ENCODE results near the gene HAGH.
A peak's percentile ranks its signal among the peaks of the same experiment; 100 is the strongest.

Gene HAGH

GRCh38 chr16:1830213-1830612 lies 3.6 kb upstream of the HAGH start:
- H3K79me2 ChIP-seq (ENCODE audit: insufficient read depth, low read depth) = peaks cover 16% of the 10 kb centered on the region; the same call in 1 of the 2 replicates
- no peak for TF ChIP-seq CTCF (conservative IDR thresholded peaks at IDR 0.05; ENCODE audit: low read depth, low read length)
- H3K9ac ChIP-seq = no peak overlapping the region
- H3K4me3 ChIP-seq (IDR thresholded peaks at IDR 0.05; ENCODE audit: insufficient read depth, low read depth, low read length) = no peak overlapping the region
- no peak overlapping the region for H3K4me2 ChIP-seq
- no peaks in the 10 kb centered on the region for H4K20me1 ChIP-seq (ENCODE audit: insufficient read depth)
- H2AFZ ChIP-seq (ENCODE audit: low read depth) = no peak overlapping the region
- no peaks in the 10 kb centered on the region for H3K27me3 ChIP-seq (ENCODE audit: insufficient read depth, low read depth)
- no peak overlapping the region for H3K27ac ChIP-seq
- peaks cover 23% of the 10 kb centered on the region for H3K4me1 ChIP-seq (ENCODE audit: low read depth, poor library complexity, severe bottlenecking)
- no peaks in the 10 kb centered on the region for H3K36me3 ChIP-seq (ENCODE audit: insufficient read depth)

- Histone ChIP-seq H3K27me3 (ENCODE audit: insufficient read depth, low read depth) (no peaks in the 10 kb centered on the region), H2AFZ (ENCODE audit: low read depth) (no peak overlapping the region), H3K9ac (no peak overlapping the region), H3K36me3 (ENCODE audit: insufficient read depth) (no peaks in the 10 kb centered on the region), H3K4me1 (ENCODE audit: low read depth, poor library complexity, severe bottlenecking) (peaks cover 24% of the 10 kb centered on the region), H3K4me2 (peak overlapping the region; percentile 86), H3K79me2 (ENCODE audit: insufficient read depth, low read depth) (peaks cover 21% of the 10 kb centered on the region; the same call in 1 of the 2 replicates), H3K4me3 (IDR thresholded peaks at IDR 0.05; ENCODE audit: insufficient read depth, low read depth, low read length) (no peak overlapping the region), H3K27ac (no peak overlapping the region), H4K20me1 (ENCODE audit: insufficient read depth) (no peaks in the 10 kb centered on the region)
- no peak for TF ChIP-seq CTCF (conservative IDR thresholded peaks at IDR 0.05; ENCODE audit: low read depth, low read length)
Measured at GRCh38 chr16:1828645-1829410, 2.2 kb upstream of the HAGH start.

GRCh38 chr16:1825864-1826690 lies 548 bp downstream of the HAGH start:
- H3K27ac ChIP-seq = peak overlapping the region; percentile 30; the same call in 1 of the 2 replicates
- H3K9ac ChIP-seq = peak overlapping the region; percentile 24; the same call in 1 of the 2 replicates
- H3K4me3 ChIP-seq (IDR thresholded peaks at IDR 0.05; ENCODE audit: insufficient read depth, low read depth, low read length) = no peak overlapping the region
- peak overlapping the region; percentile 80 for H3K4me2 ChIP-seq
- 0 out of 2 replicates have a peak overlapping the region, but pooled peaks have one; percentile 24 for H2AFZ ChIP-seq (ENCODE audit: low read depth)
- no peaks in the 10 kb centered on the region for H3K36me3 ChIP-seq (ENCODE audit: insufficient read depth)
- TF ChIP-seq CTCF (conservative IDR thresholded peaks at IDR 0.05; ENCODE audit: low read depth, low read length) = no peak
- H4K20me1 ChIP-seq (ENCODE audit: insufficient read depth) = no peaks in the 10 kb centered on the region
- H3K4me1 ChIP-seq (ENCODE audit: low read depth, poor library complexity, severe bottlenecking) = peaks cover 24% of the 10 kb centered on the region
- H3K27me3 ChIP-seq (ENCODE audit: insufficient read depth, low read depth) = no peaks in the 10 kb centered on the region
- peaks cover 21% of the 10 kb centered on the region; the same call in 1 of the 2 replicates for H3K79me2 ChIP-seq (ENCODE audit: insufficient read depth, low read depth)

- H3K79me2 ChIP-seq (ENCODE audit: insufficient read depth, low read depth) = peaks cover 21% of the 10 kb centered on the region; the same call in 1 of the 2 replicates
- H3K4me2 ChIP-seq = peak overlapping the region; percentile 80
- no peak overlapping the region for H3K4me3 ChIP-seq (IDR thresholded peaks at IDR 0.05; ENCODE audit: insufficient read depth, low read depth, low read length)
- H2AFZ ChIP-seq (ENCODE audit: low read depth) = 0 out of 2 replicates have a peak overlapping the region, but pooled peaks have one; percentile 24
- no peak overlapping the region; the same call in 1 of the 2 replicates for H3K9ac ChIP-seq
- H3K27ac ChIP-seq = no peak overlapping the region
- no peaks in the 10 kb centered on the region for H3K27me3 ChIP-seq (ENCODE audit: insufficient read depth, low read depth)
- no peaks in the 10 kb centered on the region for H3K36me3 ChIP-seq (ENCODE audit: insufficient read depth)
- H3K4me1 ChIP-seq (ENCODE audit: low read depth, poor library complexity, severe bottlenecking) = peaks cover 24% of the 10 kb centered on the region
- no peak for TF ChIP-seq CTCF (conservative IDR thresholded peaks at IDR 0.05; ENCODE audit: low read depth, low read length)
- no peaks in the 10 kb centered on the region for H4K20me1 ChIP-seq (ENCODE audit: insufficient read depth)
Measured at GRCh38 chr16:1825381-1825863, 1.2 kb downstream of the HAGH start.

Measured in KMS-11 (cell line).